ENCODE results near the gene SDCCAG8. TPM values are rescaled to one million over a fixed set of nuclear protein-coding genes. Genes with fewer than 3 reads are reported as not detected.
A peak's percentile ranks its signal among the peaks of the same experiment; 100 is the strongest.

Gene SDCCAG8
- total and polyA plus RNA-seq, 2 experiments from 2014 or later = 28.0 to 66.7 TPM

GRCh38 chr1:243470502-243470901 lies 214.7 kb downstream of the SDCCAG8 start:
- H3K4me3 Mint-ChIP-seq = no peak overlapping the region
- Histone ChIP-seq H3F3A (replicated peaks; ENCODE audit: low read depth) (no peaks in the 10 kb centered on the region; the same call in 1 of the 2 replicates), H3K9me2 (ENCODE audit: insufficient read depth) (no peaks in the 10 kb centered on the region), H3K79me2 (replicated peaks; ENCODE audit: insufficient read depth) (no peaks in the 10 kb centered on the region), H3K4me3 (no peak overlapping the region), H4K20me1 (replicated peaks; ENCODE audit: insufficient read depth) (no peaks in the 10 kb centered on the region), H2AFZ (peak overlapping the region; percentile 76; the same call in 1 of the 2 replicates), H3K27ac (ENCODE audit: low read depth) (no peak overlapping the region), H3K4me2 (peak overlapping the region; percentile 34), H3K36me3 (ENCODE audit: insufficient read depth) (no peaks in the 10 kb centered on the region), H3K4me1 (ENCODE audit: insufficient read depth) (peaks cover 42% of the 10 kb centered on the region), H3K27me3 (ENCODE audit: insufficient read depth) (0 out of 2 replicates have a peak, but pooled peaks cover 4% of the 10 kb centered on the region)
- DNase-seq (ENCODE audit: low spot score) = peak; percentile 64
- no peak overlapping the region; the same call in 1 of the 2 replicates for H3K27ac Mint-ChIP-seq
- no peaks in the 10 kb centered on the region for H3K9me3 Mint-ChIP-seq
- H3K36me3 Mint-ChIP-seq (ENCODE audit: low read depth) = no peaks in the 10 kb centered on the region
- TF ChIP-seq CTCF (conservative IDR thresholded peaks at IDR 0.05; ENCODE audit: low read depth in 2 of 2) (peak in 1 of 2 experiments; percentile 53; a peak in 2 of 4 replicates), EZH2 (IDR thresholded peaks at IDR 0.05; ENCODE audit: low read depth, unreplicated experiment) (no peak), STAT1 (IDR thresholded peaks at IDR 0.05; ENCODE audit: unreplicated experiment) (no peak), EZH2phosphoT487 (IDR thresholded peaks at IDR 0.05; ENCODE audit: unreplicated experiment) (no peak), ZNF462 (CRISPR knock-in tag; IDR thresholded peaks at IDR 0.05) (no peak), ZNF331 (CRISPR knock-in tag; IDR thresholded peaks at IDR 0.05; ENCODE audit: low read depth) (no peak), ZNF114 (CRISPR knock-in tag; IDR thresholded peaks at IDR 0.05) (no peak)
- H3K27me3 Mint-ChIP-seq (ENCODE audit: insufficient read depth, low read depth, poor library complexity) = peaks cover 3% of the 10 kb centered on the region
- peaks cover 55% of the 10 kb centered on the region for H3K4me1 Mint-ChIP-seq
- ATAC-seq = peak; percentile 57

Data from GM23338 (cell line).